A549 (cell line): ENCODE measurements around the gene MT1H.

ENCODE experiments used
- CBX8 ChIP-seq: fragments of 200-600 bp; sonication (generic); IDR thresholded peaks from 2 replicates; pipeline ENCODE4 v1.6.1; 2016
- CEBPB ChIP-seq, 2 experiments: fragments of >200 bp in 1 of 2; sonication (Bioruptor Twin) in 1 of 2; formaldehyde crosslinking in 1 of 2; IDR thresholded peaks; 2 replicates each; pipeline ENCODE4 v1.6.1; 2012 to 2016
- EP300 ChIP-seq, 2 experiments: fragments of >200 bp; sonication (Bioruptor Twin); formaldehyde crosslinking; IDR thresholded peaks; 2 replicates in 1 of 2; 3 replicates in 1 of 2; pipeline ENCODE4 v1.6.1; 2016 to 2017
- MAFK ChIP-seq: fragments of 450-650 bp; IDR thresholded peaks from 2 replicates; pipeline ENCODE4 v1.6.1; 2014; ENCODE audit not compliant: partially characterized antibody
- MYC ChIP-seq: IDR thresholded peaks from 2 replicates; pipeline ENCODE4 v1.6.1; 2012; ENCODE audit warnings: mild to moderate bottlenecking, inconsistent platforms, low read length, improper control_type of control experiment, borderline replicate concordance
- NR3C1 ChIP-seq: fragments of >200 bp; sonication (Bioruptor Twin); formaldehyde crosslinking; IDR thresholded peaks from 3 replicates; pipeline ENCODE4 v1.6.1; 2017
- PHF8 ChIP-seq: fragments of 200-600 bp; sonication (generic); IDR thresholded peaks from 2 replicates; pipeline ENCODE4 v1.6.1; 2016; ENCODE audit warnings: low read depth, mild to moderate bottlenecking, antibody characterized with exemption, moderate library complexity, borderline replicate concordance
- POLR2A ChIP-seq: IDR thresholded peaks from 2 replicates; pipeline ENCODE4 v1.6.1; 2012; ENCODE audit warnings: mild to moderate bottlenecking, low read length
- POLR2AphosphoS2 ChIP-seq: conservative IDR thresholded peaks from 2 replicates; pipeline ENCODE4 v1.6.1; 2012; ENCODE audit warnings: low read length, improper control_type of control experiment, inconsistent platforms
- ZFP36 ChIP-seq: fragments of 450-650 bp; IDR thresholded peaks from 2 replicates; pipeline ENCODE4 v1.6.1; 2014; ENCODE audit warnings: borderline replicate concordance; ENCODE audit not compliant: partially characterized antibody
- TF ChIP-seq, protein P1 (sequence below): fragments of >200 bp; sonication (Bioruptor Twin); formaldehyde crosslinking; IDR thresholded peaks from 3 replicates; pipeline ENCODE4 v1.5.1; 2016
- TF ChIP-seq, protein P2 (sequence below): IDR thresholded peaks from 2 replicates; pipeline ENCODE4 v1.6.1; 2012

DNA sequence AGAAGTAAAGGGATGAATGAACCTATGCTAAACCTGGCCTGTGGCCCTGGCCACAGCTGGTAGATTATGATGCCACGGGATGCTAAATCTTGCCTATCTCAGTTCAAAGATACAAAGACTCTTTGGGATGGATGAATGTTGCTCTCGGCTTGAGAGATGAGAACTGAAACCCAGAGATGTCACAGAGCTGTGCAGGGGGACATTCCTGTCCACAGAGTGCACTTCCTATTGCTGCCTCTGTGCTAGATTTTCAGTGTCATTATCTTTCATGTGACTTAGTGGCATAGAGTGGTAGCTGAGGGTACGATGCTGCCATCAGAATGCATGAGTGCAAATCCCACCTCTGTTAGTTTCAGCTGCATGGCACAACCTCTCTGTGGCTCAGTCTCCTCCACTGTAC lies 39.5 kb upstream of the MT1H start:
- TF ChIP-seq CEBPB (IDR thresholded peaks at IDR 0.05) (no peak), MYC (no peak), MAFK (no peak), POLR2A (no peak), EP300 (IDR thresholded peaks at IDR 0.05) (no peak), ZFP36 (no peak), CBX8 (no peak), NR3C1 (no peak), POLR2AphosphoS2 (no peak), PHF8 (no peak)
- TF ChIP-seq, protein P1, sequence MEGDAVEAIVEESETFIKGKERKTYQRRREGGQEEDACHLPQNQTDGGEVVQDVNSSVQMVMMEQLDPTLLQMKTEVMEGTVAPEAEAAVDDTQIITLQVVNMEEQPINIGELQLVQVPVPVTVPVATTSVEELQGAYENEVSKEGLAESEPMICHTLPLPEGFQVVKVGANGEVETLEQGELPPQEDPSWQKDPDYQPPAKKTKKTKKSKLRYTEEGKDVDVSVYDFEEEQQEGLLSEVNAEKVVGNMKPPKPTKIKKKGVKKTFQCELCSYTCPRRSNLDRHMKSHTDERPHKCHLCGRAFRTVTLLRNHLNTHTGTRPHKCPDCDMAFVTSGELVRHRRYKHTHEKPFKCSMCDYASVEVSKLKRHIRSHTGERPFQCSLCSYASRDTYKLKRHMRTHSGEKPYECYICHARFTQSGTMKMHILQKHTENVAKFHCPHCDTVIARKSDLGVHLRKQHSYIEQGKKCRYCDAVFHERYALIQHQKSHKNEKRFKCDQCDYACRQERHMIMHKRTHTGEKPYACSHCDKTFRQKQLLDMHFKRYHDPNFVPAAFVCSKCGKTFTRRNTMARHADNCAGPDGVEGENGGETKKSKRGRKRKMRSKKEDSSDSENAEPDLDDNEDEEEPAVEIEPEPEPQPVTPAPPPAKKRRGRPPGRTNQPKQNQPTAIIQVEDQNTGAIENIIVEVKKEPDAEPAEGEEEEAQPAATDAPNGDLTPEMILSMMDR = no peak
- TF ChIP-seq, protein P2, sequence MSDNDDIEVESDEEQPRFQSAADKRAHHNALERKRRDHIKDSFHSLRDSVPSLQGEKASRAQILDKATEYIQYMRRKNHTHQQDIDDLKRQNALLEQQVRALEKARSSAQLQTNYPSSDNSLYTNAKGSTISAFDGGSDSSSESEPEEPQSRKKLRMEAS = no peak
